Mesothelial cell of epicardium (in vitro differentiated cells): ENCODE data around the gene SULF2. TPM values are rescaled to one million over a fixed set of nuclear protein-coding genes. Genes with fewer than 3 reads are reported as not detected.

Experiments
- DNase-seq, 2 experiments: peaks; one replicate each; pipeline ENCODE4 v3.0.0; 2021; ENCODE audit warnings: low spot score in 2 of 2; ENCODE audit not compliant: unreplicated experiment in 2 of 2
- H3K27ac Mint-ChIP-seq: 2 replicates; pipeline ENCODE4 v1.8.0; 2021; ENCODE audit warnings: mixed read lengths
- H3K27me3 Mint-ChIP-seq: 2 replicates; pipeline ENCODE4 v1.8.0; 2021; ENCODE audit warnings: low read depth, mixed read lengths
- H3K36me3 Mint-ChIP-seq: 2 replicates; pipeline ENCODE4 v1.8.0; 2021; ENCODE audit warnings: mixed read lengths
- H3K4me1 Mint-ChIP-seq: 2 replicates; pipeline ENCODE4 v1.8.0; 2021; ENCODE audit warnings: mixed read lengths
- H3K4me3 Mint-ChIP-seq: 2 replicates; pipeline ENCODE4 v1.8.0; 2021; ENCODE audit warnings: mild to moderate bottlenecking, moderate library complexity, mixed read lengths
- H3K9me3 Mint-ChIP-seq: 2 replicates; pipeline ENCODE4 v1.8.0; 2021; ENCODE audit warnings: mixed read lengths
- total RNA-seq: library from RNA; stranded (reverse); gene quantifications from 3 replicates; pipeline ENCODE4 v1.2.1, GENCODE V29; 2021
- TF ChIP-seq, protein P1 (sequence below): fragments of 200-600 bp; sonication (generic); IDR thresholded peaks from one replicate; pipeline ENCODE4 v1.5.0; 2021; ENCODE audit warnings: antibody characterized with exemption; ENCODE audit not compliant: unreplicated experiment

The SULF2 gene
- total RNA-seq, 1 donor from 2014 or later = 77.0 TPM

GRCh38 chr20:47642118-47642517 is 143.2 kb downstream of the SULF2 start:
- Mint-ChIP-seq H3K4me1 (no peaks in the 10 kb centered on the region), H3K27me3 (no peaks in the 10 kb centered on the region), H3K36me3 (peaks cover 60% of the 10 kb centered on the region), H3K4me3 (no peak overlapping the region), H3K9me3 (no peaks in the 10 kb centered on the region), H3K27ac (no peak overlapping the region)
- TF ChIP-seq, protein P1, sequence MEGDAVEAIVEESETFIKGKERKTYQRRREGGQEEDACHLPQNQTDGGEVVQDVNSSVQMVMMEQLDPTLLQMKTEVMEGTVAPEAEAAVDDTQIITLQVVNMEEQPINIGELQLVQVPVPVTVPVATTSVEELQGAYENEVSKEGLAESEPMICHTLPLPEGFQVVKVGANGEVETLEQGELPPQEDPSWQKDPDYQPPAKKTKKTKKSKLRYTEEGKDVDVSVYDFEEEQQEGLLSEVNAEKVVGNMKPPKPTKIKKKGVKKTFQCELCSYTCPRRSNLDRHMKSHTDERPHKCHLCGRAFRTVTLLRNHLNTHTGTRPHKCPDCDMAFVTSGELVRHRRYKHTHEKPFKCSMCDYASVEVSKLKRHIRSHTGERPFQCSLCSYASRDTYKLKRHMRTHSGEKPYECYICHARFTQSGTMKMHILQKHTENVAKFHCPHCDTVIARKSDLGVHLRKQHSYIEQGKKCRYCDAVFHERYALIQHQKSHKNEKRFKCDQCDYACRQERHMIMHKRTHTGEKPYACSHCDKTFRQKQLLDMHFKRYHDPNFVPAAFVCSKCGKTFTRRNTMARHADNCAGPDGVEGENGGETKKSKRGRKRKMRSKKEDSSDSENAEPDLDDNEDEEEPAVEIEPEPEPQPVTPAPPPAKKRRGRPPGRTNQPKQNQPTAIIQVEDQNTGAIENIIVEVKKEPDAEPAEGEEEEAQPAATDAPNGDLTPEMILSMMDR = no peak
- no peak for DNase-seq

- H3K27ac Mint-ChIP-seq = no peak overlapping the region
- H3K36me3 Mint-ChIP-seq = peaks cover 54% of the 10 kb centered on the region
- no peak overlapping the region for H3K4me3 Mint-ChIP-seq
Measured at GRCh38 chr20:47638851-47639250, 146.4 kb downstream of the SULF2 start.

GRCh38 chr20:47635256-47635655 is 150.0 kb downstream of the SULF2 start:
- H3K27ac Mint-ChIP-seq = no peak overlapping the region
- H3K27me3 Mint-ChIP-seq = no peaks in the 10 kb centered on the region
- no peaks in the 10 kb centered on the region for H3K9me3 Mint-ChIP-seq
- H3K36me3 Mint-ChIP-seq = peaks cover 43% of the 10 kb centered on the region
- TF ChIP-seq, protein P1 = no peak
- no peak for DNase-seq
- no peaks in the 10 kb centered on the region for H3K4me1 Mint-ChIP-seq
- H3K4me3 Mint-ChIP-seq = no peak overlapping the region

More at GRCh38 chr20:47638851-47639250, 146.4 kb downstream of the SULF2 start:
- Mint-ChIP-seq H3K9me3 (no peaks in the 10 kb centered on the region), H3K4me1 (no peaks in the 10 kb centered on the region), H3K27me3 (no peaks in the 10 kb centered on the region)
- TF ChIP-seq, protein P1 = no peak
- DNase-seq = no peak

GRCh38 chr20:47631078-47631477 is 154.2 kb downstream of the SULF2 start:
- Mint-ChIP-seq H3K4me1 (no peaks in the 10 kb centered on the region), H3K36me3 (peaks cover 36% of the 10 kb centered on the region), H3K27me3 (no peaks in the 10 kb centered on the region), H3K9me3 (no peaks in the 10 kb centered on the region), H3K4me3 (no peak overlapping the region), H3K27ac (no peak overlapping the region)
- TF ChIP-seq, protein P1 = no peak
- no peak for DNase-seq

GRCh38 chr20:47629907-47630306 is 155.4 kb downstream of the SULF2 start:
- peak overlapping the region; percentile 47 for H3K27ac Mint-ChIP-seq
- H3K4me3 Mint-ChIP-seq = no peak overlapping the region
- no peaks in the 10 kb centered on the region for H3K9me3 Mint-ChIP-seq
- DNase-seq = no peak
- TF ChIP-seq, protein P1 = no peak
- no peaks in the 10 kb centered on the region for H3K4me1 Mint-ChIP-seq
- H3K27me3 Mint-ChIP-seq = no peaks in the 10 kb centered on the region
- peaks cover 37% of the 10 kb centered on the region for H3K36me3 Mint-ChIP-seq

- DNase-seq = no peak
- H3K36me3 Mint-ChIP-seq = peaks cover 36% of the 10 kb centered on the region
- H3K4me3 Mint-ChIP-seq = no peak overlapping the region
- no peaks in the 10 kb centered on the region for H3K4me1 Mint-ChIP-seq
- no peaks in the 10 kb centered on the region for H3K27me3 Mint-ChIP-seq
- TF ChIP-seq, protein P1 = no peak
- no peaks in the 10 kb centered on the region for H3K9me3 Mint-ChIP-seq
- no peak overlapping the region for H3K27ac Mint-ChIP-seq
Measured at GRCh38 chr20:47627540-47627939, 157.7 kb downstream of the SULF2 start.
